H9 (cell line): Measurements from ENCODE around the gene WFS1. TPM values are rescaled to one million over a fixed set of nuclear protein-coding genes. Genes with fewer than 3 reads are reported as not detected.

Source experiments
- DNase-seq: peaks from one replicate; pipeline ENCODE4 v3.0.0-alpha.2; 2017
- H2AFZ ChIP-seq: one replicate; pipeline ENCODE4 v1.6.1; 2013; ENCODE audit warnings: mild to moderate bottlenecking, low read length, control low read depth, moderate library complexity
- H2AK5ac ChIP-seq: 2 replicates; pipeline ENCODE4 v1.6.1; 2013; ENCODE audit warnings: low read length, control low read depth, mixed read lengths; ENCODE audit not compliant: insufficient read length
- H2BK120ac ChIP-seq: one replicate; pipeline ENCODE4 v1.6.1; 2013; ENCODE audit warnings: low read depth, mild to moderate bottlenecking, low read length, control low read depth, inconsistent platforms; ENCODE audit not compliant: poor library complexity, severe bottlenecking
- H2BK12ac ChIP-seq: 2 replicates; pipeline ENCODE4 v1.6.1; 2013; ENCODE audit warnings: low read length, control low read depth, mixed read lengths, low read depth; ENCODE audit not compliant: insufficient read length
- H2BK15ac ChIP-seq: 2 replicates; pipeline ENCODE4 v1.6.1; 2013; ENCODE audit warnings: low read depth, low read length, control low read depth
- H2BK20ac ChIP-seq: one replicate; pipeline ENCODE4 v1.6.1; 2013; ENCODE audit warnings: low read depth, mild to moderate bottlenecking, low read length, control low read depth, inconsistent platforms; ENCODE audit not compliant: poor library complexity, severe bottlenecking
- H2BK5ac ChIP-seq: 2 replicates; pipeline ENCODE4 v1.6.1; 2013; ENCODE audit warnings: low read length, control low read depth, mixed read lengths; ENCODE audit not compliant: insufficient read length
- H3K14ac ChIP-seq: 2 replicates; pipeline ENCODE4 v1.6.1; 2013; ENCODE audit warnings: low read length, control low read depth; ENCODE audit not compliant: insufficient read depth
- H3K18ac ChIP-seq: 2 replicates; pipeline ENCODE4 v1.6.1; 2013; ENCODE audit warnings: low read depth, mild to moderate bottlenecking, mixed read lengths, low read length, control low read depth; ENCODE audit not compliant: insufficient read length
- H3K23ac ChIP-seq: 2 replicates; pipeline ENCODE4 v1.6.1; 2013; ENCODE audit warnings: low read length, control low read depth, mixed read lengths, low read depth; ENCODE audit not compliant: insufficient read length
- H3K23me2 ChIP-seq: 2 replicates; pipeline ENCODE4 v1.6.1; 2013; ENCODE audit warnings: low read depth, mild to moderate bottlenecking, mixed read lengths, low read length, control low read depth; ENCODE audit not compliant: insufficient read length, poor library complexity, severe bottlenecking
- H3K27ac ChIP-seq: 2 replicates; pipeline ENCODE4 v1.5.1; 2013; ENCODE audit warnings: low read length, control low read depth, mixed read lengths, low read depth; ENCODE audit not compliant: insufficient read length
- H3K27me3 ChIP-seq: 2 replicates; pipeline ENCODE4 v1.6.1; 2013; ENCODE audit warnings: low read length, control low read depth, inconsistent platforms; ENCODE audit not compliant: insufficient read depth
- H3K4ac ChIP-seq: 2 replicates; pipeline ENCODE4 v1.6.1; 2013; ENCODE audit warnings: low read depth, mild to moderate bottlenecking, control low read depth, inconsistent platforms, low read length, moderate library complexity
- H3K4me1 ChIP-seq: 2 replicates; pipeline ENCODE4 v1.6.1; 2013; ENCODE audit warnings: low read length, control low read depth, inconsistent platforms; ENCODE audit not compliant: insufficient read depth
- H3K4me2 ChIP-seq: 2 replicates; pipeline ENCODE4 v1.6.1; 2013; ENCODE audit warnings: low read length, control low read depth, mixed read lengths; ENCODE audit not compliant: insufficient read length, insufficient read depth
- H3K56ac ChIP-seq: 2 replicates; pipeline ENCODE4 v1.6.1; 2013; ENCODE audit warnings: low read depth, mild to moderate bottlenecking, mixed read lengths, low read length, control low read depth; ENCODE audit not compliant: insufficient read length
- H3K79me1 ChIP-seq: 2 replicates; pipeline ENCODE4 v1.6.1; 2013; ENCODE audit warnings: low read depth, mild to moderate bottlenecking, moderate library complexity, low read length, control low read depth, inconsistent platforms; ENCODE audit not compliant: insufficient read depth, poor library complexity, severe bottlenecking
- H3K79me2 ChIP-seq: 2 replicates; pipeline ENCODE4 v1.6.1; 2013; ENCODE audit warnings: low read length, control low read depth, inconsistent platforms; ENCODE audit not compliant: insufficient read depth
- H3K9ac ChIP-seq: 2 replicates; pipeline ENCODE4 v1.6.1; 2013; ENCODE audit warnings: low read length, control low read depth, mixed read lengths; ENCODE audit not compliant: insufficient read length; ENCODE audit errors: extremely low read depth
- H3K9me3 ChIP-seq: one replicate; pipeline ENCODE4 v1.6.1; 2013; ENCODE audit warnings: low read depth, low read length, inconsistent platforms; ENCODE audit not compliant: control insufficient read depth
- H3T11ph ChIP-seq: one replicate; pipeline ENCODE4 v1.6.1; 2013; ENCODE audit warnings: mild to moderate bottlenecking, low read length, control low read depth, inconsistent platforms
- H4K20me1 ChIP-seq: one replicate; pipeline ENCODE4 v1.6.1; 2013; ENCODE audit not compliant: control insufficient read depth, insufficient read length, insufficient read depth
- H4K5ac ChIP-seq: 2 replicates; pipeline ENCODE4 v1.6.1; 2013; ENCODE audit warnings: low read depth, mild to moderate bottlenecking, mixed read lengths, low read length, control low read depth; ENCODE audit not compliant: insufficient read length
- H4K8ac ChIP-seq: replicated peaks from 2 replicates; pipeline ENCODE4 v1.6.1; 2013; ENCODE audit warnings: low read length, control low read depth, mixed read lengths, low read depth; ENCODE audit not compliant: insufficient read length
- H4K91ac ChIP-seq: 2 replicates; pipeline ENCODE4 v1.6.1; 2013; ENCODE audit warnings: low read depth, mild to moderate bottlenecking, moderate library complexity, mixed read lengths, low read length, control low read depth; ENCODE audit not compliant: insufficient read length
- H3K27ac Mint-ChIP-seq, 3 experiments: 2 replicates in 2 of 3; 3 replicates in 1 of 3; pipeline ENCODE4 v1.8.0; 2020 to 2021; ENCODE audit warnings: mixed read lengths in 3 of 3, mild to moderate bottlenecking in 1 of 3, moderate library complexity in 1 of 3
- H3K27me3 Mint-ChIP-seq: 2 replicates; pipeline ENCODE4 v1.8.0; 2021; ENCODE audit warnings: low read depth, mild to moderate bottlenecking, moderate library complexity, mixed read lengths
- H3K36me3 Mint-ChIP-seq, 3 experiments: 2 replicates in 2 of 3; 3 replicates in 1 of 3; pipeline ENCODE4 v1.8.0; 2020 to 2021; ENCODE audit warnings: low read depth in 3 of 3, mixed read lengths in 3 of 3; ENCODE audit not compliant: insufficient read depth in 1 of 3
- H3K4me1 Mint-ChIP-seq, 2 experiments: 2 replicates each; pipeline ENCODE4 v1.8.0; 2020; ENCODE audit warnings: mixed read lengths in 2 of 2
- H3K4me3 Mint-ChIP-seq, 2 experiments: 2 replicates in 1 of 2; 3 replicates in 1 of 2; pipeline ENCODE4 v1.8.0; 2020 to 2021; ENCODE audit warnings: mild to moderate bottlenecking in 2 of 2, mixed read lengths in 2 of 2, moderate library complexity in 1 of 2
- H3K9me3 Mint-ChIP-seq, 2 experiments: 2 replicates in 1 of 2; 3 replicates in 1 of 2; pipeline ENCODE4 v1.8.0; 2020; ENCODE audit warnings: mild to moderate bottlenecking in 2 of 2, mixed read lengths in 2 of 2, moderate library complexity in 1 of 2
- CTCF ChIP-seq: fragments of 200-600 bp; sonication (generic); conservative IDR thresholded peaks from 3 replicates; pipeline ENCODE4 v1.8.0; 2021; ENCODE audit warnings: antibody characterized with exemption, mild to moderate bottlenecking
- WGBS: extraction: QIAGEN DNeasy Blood & Tissue Kit; methylation state at CpG from one replicate; pipeline ENCODE4 v1.1.7; 2013; ENCODE audit warnings: missing lambda C conversion rate, low lambda C conversion rate, mixed read lengths; ENCODE audit not compliant: insufficient read length; ENCODE audit errors: extremely low coverage; 5-methylcytosine and 5-hydroxymethylcytosine counted together
- total RNA-seq: library from RNA; stranded (reverse); gene quantifications from 2 replicates; pipeline ENCODE4 v1.2.1, GENCODE V29; 2021

WFS1 gene
- total RNA-seq, 1 experiment from 2014 or later = 18.9 TPM

- DNase-seq = no peak
These were observed 36.6 kb downstream of the WFS1 start for GRCh38 chr4:6306299-6306698.

More at GRCh38 chr4:6306299-6306698, 36.6 kb downstream of the WFS1 start:
- Histone ChIP-seq H3K14ac (no peak overlapping the region), H3K9ac (no peak overlapping the region), H2BK120ac (no peak overlapping the region), H4K91ac (no peak overlapping the region), H3K79me2 (no peaks in the 10 kb centered on the region), H3K23ac (no peak overlapping the region), H2BK12ac (no peak overlapping the region), H3K79me1 (no peaks in the 10 kb centered on the region), H2AK5ac (no peak overlapping the region), H3T11ph (no peak overlapping the region), H4K8ac (no peak overlapping the region), H3K56ac (no peak overlapping the region), H2BK20ac (no peak overlapping the region), H3K27ac (no peak overlapping the region), H4K5ac (no peak overlapping the region), H2BK15ac (no peak overlapping the region), H3K18ac (no peak overlapping the region), H3K4ac (no peak overlapping the region), H3K27me3 (peaks cover 3% of the 10 kb centered on the region; the same call in 1 of the 2 replicates), H2BK5ac (no peak overlapping the region), H3K4me1 (no peaks in the 10 kb centered on the region), H3K4me2 (no peak overlapping the region), H3K9me3 (no peaks in the 10 kb centered on the region), H4K20me1 (no peaks in the 10 kb centered on the region), H2AFZ (no peak overlapping the region), H3K23me2 (no peaks in the 10 kb centered on the region)
- peaks cover 5 to 7% of the 10 kb centered on the region in 2 experiments; a peak in 4 of 5 replicates for H3K9me3 Mint-ChIP-seq
- H3K27me3 Mint-ChIP-seq = peaks cover 42% of the 10 kb centered on the region
- WGBS = no CpG with 5 or more reads among the region's 5 CpGs
- TF ChIP-seq CTCF = no peak
- no peak overlapping the region for H3K27ac Mint-ChIP-seq
- peaks cover 16 to 26% (median 26%) of the 10 kb centered on the region in 3 experiments for H3K36me3 Mint-ChIP-seq
- H3K4me3 Mint-ChIP-seq = no peak overlapping the region
- peaks cover 7 to 10% of the 10 kb centered on the region in 2 experiments; a peak in 3 of 4 replicates for H3K4me1 Mint-ChIP-seq
